GM12878 (cell line): ENCODE results near the gene ELMOD3. TPM values are rescaled to one million over a fixed set of nuclear protein-coding genes. Genes with fewer than 3 reads are reported as not detected.

Experiments used
- BCL11A ChIP-seq: IDR thresholded peaks from 2 replicates; pipeline ENCODE4 v1.6.1; 2011; ENCODE audit warnings: low read depth, low read length
- BHLHE40 ChIP-seq, 2 experiments: fragments of 450-650 bp in 1 of 2; IDR thresholded peaks; 2 replicates each; pipeline ENCODE4 v1.6.1; 2011 to 2017; ENCODE audit warnings: low read depth in 2 of 2, borderline replicate concordance in 1 of 2, improper control_type of control experiment in 1 of 2, low read length in 1 of 2, mild to moderate bottlenecking in 1 of 2
- CBX3 ChIP-seq: fragments of 200-600 bp; sonication (generic); IDR thresholded peaks from 2 replicates; pipeline ENCODE4 v1.6.1; 2016; ENCODE audit warnings: low read depth, borderline replicate concordance
- E4F1 ChIP-seq: fragments of 450-650 bp; IDR thresholded peaks from 2 replicates; pipeline ENCODE4 v1.6.1; 2018; ENCODE audit warnings: borderline replicate concordance, mild to moderate bottlenecking; ENCODE audit not compliant: partially characterized antibody
- FOXK2 ChIP-seq: fragments of 450-650 bp; IDR thresholded peaks from 2 replicates; pipeline ENCODE4 v1.6.1; 2017; ENCODE audit warnings: mild to moderate bottlenecking, moderate library complexity
- HCFC1 ChIP-seq: fragments of 150-350 bp; IDR thresholded peaks from 2 replicates; pipeline ENCODE4 v1.6.1; 2014; ENCODE audit warnings: low read length
- LARP7 ChIP-seq: fragments of 450-650 bp; IDR thresholded peaks from 2 replicates; pipeline ENCODE4 v1.6.1; 2017; ENCODE audit warnings: mild to moderate bottlenecking
- NBN ChIP-seq: fragments of 450-650 bp; IDR thresholded peaks from 2 replicates; pipeline ENCODE4 v1.6.1; 2016
- NR2C1 ChIP-seq: fragments of 450-650 bp; IDR thresholded peaks from 2 replicates; pipeline ENCODE4 v1.6.1; 2017; ENCODE audit warnings: antibody characterized with exemption, mild to moderate bottlenecking, moderate library complexity
- POLR2A ChIP-seq: IDR thresholded peaks from 2 replicates; pipeline ENCODE4 v1.6.1; 2011; ENCODE audit warnings: low read depth, mild to moderate bottlenecking, low read length
- SIN3A ChIP-seq: IDR thresholded peaks from 2 replicates; pipeline ENCODE4 v1.6.1; 2012; ENCODE audit warnings: low read depth, low read length, improper control_type of control experiment
- SIX5 ChIP-seq: IDR thresholded peaks from 2 replicates; pipeline ENCODE4 v1.6.1; 2011; ENCODE audit warnings: mild to moderate bottlenecking, low read depth, low read length, moderate library complexity; ENCODE audit not compliant: severe bottlenecking
- SKIL ChIP-seq: fragments of 450-650 bp; IDR thresholded peaks from 2 replicates; pipeline ENCODE4 v1.6.1; 2017; ENCODE audit warnings: mild to moderate bottlenecking, low read depth, inconsistent platforms; ENCODE audit not compliant: poor library complexity, severe bottlenecking
- SMAD5 ChIP-seq: IDR thresholded peaks from 2 replicates; pipeline ENCODE4 v1.6.1; 2016; ENCODE audit warnings: antibody characterized with exemption, low read depth
- SP1 ChIP-seq: IDR thresholded peaks from one replicate; pipeline ENCODE4 v1.6.1; 2011; ENCODE audit warnings: low read depth, low read length
- SREBF1 ChIP-seq: IDR thresholded peaks from 2 replicates; pipeline ENCODE4 v1.6.1; 2012; ENCODE audit warnings: mild to moderate bottlenecking, low read length
- SUPT20H ChIP-seq: IDR thresholded peaks from 2 replicates; pipeline ENCODE4 v1.6.1; 2011; ENCODE audit warnings: low read depth, mild to moderate bottlenecking, low read length, moderate library complexity, borderline replicate concordance; ENCODE audit not compliant: control insufficient read depth
- SUZ12 ChIP-seq: fragments of 200-600 bp; sonication (generic); IDR thresholded peaks from one replicate; pipeline ENCODE4 v1.6.1; 2018; ENCODE audit warnings: antibody characterized with exemption, mild to moderate bottlenecking; ENCODE audit not compliant: unreplicated experiment
- polyA plus RNA-seq, 11 experiments: library from polyadenylated mRNA; depleted of rRNA in 4 of 11; unstranded in 6 of 11; stranded (reverse) in 5 of 11; fragments of >200 nt; fragmentation: Nextera tagmentation in 4 of 11; fragmentation: Illumina TruSeq in 1 of 11; extraction: Ambion mirVana in 4 of 11; extraction: Trizol in 1 of 11; gene quantifications; 1 replicate in 1 of 11; 2 replicates in 10 of 11; pipeline versions ENCODE4 v1.2.1 to v1.2.3, GENCODE V29; 2011 to 2016; ENCODE audit warnings: inconsistent platforms in 2 of 11, missing spikeins in 2 of 11, low read depth in 1 of 11
- total RNA-seq, 4 experiments: library from RNA; depleted of rRNA in 3 of 4; stranded (reverse); fragments of >200 nt in 3 of 4; fragmentation: Illumina TruSeq in 1 of 4; extraction: Trizol in 1 of 4; gene quantifications; 2 replicates each; pipeline versions ENCODE4 v1.2.1 to v1.2.3, GENCODE V29; 2013 to 2021
- TF ChIP-seq, protein P1 (sequence below): IDR thresholded peaks from 2 replicates; pipeline ENCODE4 v1.6.1; 2011; ENCODE audit warnings: low read depth, mild to moderate bottlenecking, low read length, moderate library complexity, borderline replicate concordance; ENCODE audit errors: extremely low read depth
- TF ChIP-seq, protein P2 (sequence below): fragments of 450-650 bp; IDR thresholded peaks from 2 replicates; pipeline ENCODE4 v1.6.1; 2017; ENCODE audit warnings: low read depth, mild to moderate bottlenecking, moderate library complexity
- TF ChIP-seq, protein P3 (sequence below): IDR thresholded peaks from 2 replicates; pipeline ENCODE4 v1.6.1; 2011; ENCODE audit warnings: borderline replicate concordance, low read depth, mild to moderate bottlenecking, moderate library complexity, mixed read lengths, low read length; ENCODE audit not compliant: insufficient read depth; ENCODE audit errors: extremely low read length

ELMOD3 gene
- total and polyA plus RNA-seq, 10 of the 15 experiments (the other 5 are each of a cell fraction or from before 2014, with no cell fraction given): 1.2 to 19.1 (median 12.5) TPM

GRCh38 chr2:85418132-85419008 lies 63.8 kb downstream of the ELMOD3 start, which contains the start of gene SH2D6 (continued):
- TF ChIP-seq SUPT20H: no peak
- TF ChIP-seq CBX3: no peak
- TF ChIP-seq HCFC1: peak; percentile 90
- no peak for TF ChIP-seq FOXK2
- TF ChIP-seq SUZ12: no peak
- no peak for TF ChIP-seq BCL11A
- TF ChIP-seq, protein P1, sequence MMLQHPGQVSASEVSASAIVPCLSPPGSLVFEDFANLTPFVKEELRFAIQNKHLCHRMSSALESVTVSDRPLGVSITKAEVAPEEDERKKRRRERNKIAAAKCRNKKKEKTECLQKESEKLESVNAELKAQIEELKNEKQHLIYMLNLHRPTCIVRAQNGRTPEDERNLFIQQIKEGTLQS: no peak
- TF ChIP-seq, protein P2, sequence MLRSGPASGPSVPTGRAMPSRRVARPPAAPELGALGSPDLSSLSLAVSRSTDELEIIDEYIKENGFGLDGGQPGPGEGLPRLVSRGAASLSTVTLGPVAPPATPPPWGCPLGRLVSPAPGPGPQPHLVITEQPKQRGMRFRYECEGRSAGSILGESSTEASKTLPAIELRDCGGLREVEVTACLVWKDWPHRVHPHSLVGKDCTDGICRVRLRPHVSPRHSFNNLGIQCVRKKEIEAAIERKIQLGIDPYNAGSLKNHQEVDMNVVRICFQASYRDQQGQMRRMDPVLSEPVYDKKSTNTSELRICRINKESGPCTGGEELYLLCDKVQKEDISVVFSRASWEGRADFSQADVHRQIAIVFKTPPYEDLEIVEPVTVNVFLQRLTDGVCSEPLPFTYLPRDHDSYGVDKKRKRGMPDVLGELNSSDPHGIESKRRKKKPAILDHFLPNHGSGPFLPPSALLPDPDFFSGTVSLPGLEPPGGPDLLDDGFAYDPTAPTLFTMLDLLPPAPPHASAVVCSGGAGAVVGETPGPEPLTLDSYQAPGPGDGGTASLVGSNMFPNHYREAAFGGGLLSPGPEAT: peak; percentile 45; the same call in 1 of the 2 replicates
- peak; percentile 82 for TF ChIP-seq POLR2A
- TF ChIP-seq SKIL: no peak
- TF ChIP-seq SIN3A: peak; percentile 67; the same call in 1 of the 2 replicates
- TF ChIP-seq LARP7: peak; percentile 89
- TF ChIP-seq SP1: peak; percentile 68
- TF ChIP-seq E4F1: peak; percentile 78
- TF ChIP-seq SIX5: peak; percentile 83
- TF ChIP-seq NR2C1: peak; percentile 89
- TF ChIP-seq NBN: peak; percentile 83
- peak; percentile 74 for TF ChIP-seq SREBF1
- TF ChIP-seq SMAD5: peak; percentile 12; the same call in 1 of the 2 replicates
- 0 out of 4 replicates have a peak, but pooled peaks of 1 of the 2 experiments have one; percentile 25 for TF ChIP-seq BHLHE40 (IDR thresholded peaks at IDR 0.05; ENCODE audit: borderline replicate concordance in 1 of 2, low read depth in 2 of 2, low read length in 1 of 2)
- TF ChIP-seq, protein P3, sequence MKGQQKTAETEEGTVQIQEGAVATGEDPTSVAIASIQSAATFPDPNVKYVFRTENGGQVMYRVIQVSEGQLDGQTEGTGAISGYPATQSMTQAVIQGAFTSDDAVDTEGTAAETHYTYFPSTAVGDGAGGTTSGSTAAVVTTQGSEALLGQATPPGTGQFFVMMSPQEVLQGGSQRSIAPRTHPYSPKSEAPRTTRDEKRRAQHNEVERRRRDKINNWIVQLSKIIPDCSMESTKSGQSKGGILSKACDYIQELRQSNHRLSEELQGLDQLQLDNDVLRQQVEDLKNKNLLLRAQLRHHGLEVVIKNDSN: no peak
